Measurements from ENCODE around the gene AHCYL2. TPM values are rescaled to one million over a fixed set of nuclear protein-coding genes. Genes with fewer than 3 reads are reported as not detected.

AHCYL2 gene
- total RNA-seq, 1 experiment from 2014 or later = 54.6 TPM

GRCh38 chr7:129225206-129225930 lies 538 bp downstream of the AHCYL2 start:
- TF ChIP-seq CTCF (IDR thresholded peaks at IDR 0.05; ENCODE audit: unreplicated experiment) = no peak
- Mint-ChIP-seq H3K9me3 (ENCODE audit: low read depth, unreplicated experiment) (no peaks in the 10 kb centered on the region), H3K4me1 (ENCODE audit: low read depth, unreplicated experiment) (peaks cover 10% of the 10 kb centered on the region), H3K27me3 (ENCODE audit: unreplicated experiment) (no peaks in the 10 kb centered on the region), H3K27ac (ENCODE audit: unreplicated experiment) (peak overlapping the region; percentile 95), H3K4me3 (ENCODE audit: low read depth, unreplicated experiment) (peak overlapping the region; percentile 84), H3K36me3 (ENCODE audit: insufficient read depth, unreplicated experiment) (peaks cover 22% of the 10 kb centered on the region)
- peak; percentile 49 for DNase-seq
- CTCF ChIA-PET = interaction anchor here (0.6 to 1.5 kb wide), 5 partner anchors 29 to 214 kb away, joined by 3 to 7 read pairs (median 6); no protein-coding TSS in a partner anchor
- intact Hi-C loops (cut with micrococcal nuclease; ENCODE audit: unreplicated experiment) = loop anchor here (2.0 to 10.0 kb wide), 2 partner anchors 45 to 139 kb away; no protein-coding TSS in a partner anchor
- no TSS peak for BruUV-seq (replicated peaks)

- no peak for DNase-seq
- intact Hi-C loops (cut with micrococcal nuclease; ENCODE audit: unreplicated experiment) = loop anchor here (2.0 to 10.0 kb wide), 2 partner anchors 45 to 139 kb away; no protein-coding TSS in a partner anchor
- peaks cover 10% of the 10 kb centered on the region for H3K4me1 Mint-ChIP-seq (ENCODE audit: low read depth, unreplicated experiment)
- TSS peak; percentile 58 for BruUV-seq (replicated peaks)
- CTCF ChIA-PET = no interaction called here
- TF ChIP-seq CTCF (IDR thresholded peaks at IDR 0.05; ENCODE audit: unreplicated experiment) = no peak
- H3K4me3 Mint-ChIP-seq (ENCODE audit: low read depth, unreplicated experiment) = peak overlapping the region; percentile 84
- H3K27me3 Mint-ChIP-seq (ENCODE audit: unreplicated experiment) = no peaks in the 10 kb centered on the region
- peak overlapping the region; percentile 95 for H3K27ac Mint-ChIP-seq (ENCODE audit: unreplicated experiment)
- H3K9me3 Mint-ChIP-seq (ENCODE audit: low read depth, unreplicated experiment) = no peaks in the 10 kb centered on the region
- H3K36me3 Mint-ChIP-seq (ENCODE audit: insufficient read depth, unreplicated experiment) = peaks cover 22% of the 10 kb centered on the region
These were observed 1.2 kb downstream of the AHCYL2 start for GRCh38 chr7:129225931-129226572.

GRCh38 chr7:129227646-129228578 lies 3.1 kb downstream of the AHCYL2 start:
- no peak overlapping the region for H3K27ac Mint-ChIP-seq (ENCODE audit: unreplicated experiment)
- no peak for DNase-seq
- no TSS peak for BruUV-seq (replicated peaks)
- no peaks in the 10 kb centered on the region for H3K9me3 Mint-ChIP-seq (ENCODE audit: low read depth, unreplicated experiment)
- peaks cover 10% of the 10 kb centered on the region for H3K4me1 Mint-ChIP-seq (ENCODE audit: low read depth, unreplicated experiment)
- CTCF ChIA-PET = interaction anchor here (0.7 kb wide), 2 partner anchors 20 to 144 kb away, joined by 3 to 5 read pairs; no protein-coding TSS in a partner anchor
- intact Hi-C loops (cut with micrococcal nuclease; ENCODE audit: unreplicated experiment) = loop anchor here (10.0 kb wide), 1 partner anchor 137 kb away; no protein-coding TSS in a partner anchor
- peaks cover 22% of the 10 kb centered on the region for H3K36me3 Mint-ChIP-seq (ENCODE audit: insufficient read depth, unreplicated experiment)
- no peak overlapping the region for H3K4me3 Mint-ChIP-seq (ENCODE audit: low read depth, unreplicated experiment)
- TF ChIP-seq CTCF (IDR thresholded peaks at IDR 0.05; ENCODE audit: unreplicated experiment) = no peak
- no peaks in the 10 kb centered on the region for H3K27me3 Mint-ChIP-seq (ENCODE audit: unreplicated experiment)

- H3K4me1 Mint-ChIP-seq (ENCODE audit: low read depth, unreplicated experiment) = peaks cover 10% of the 10 kb centered on the region
- H3K27ac Mint-ChIP-seq (ENCODE audit: unreplicated experiment) = no peak overlapping the region
- no peaks in the 10 kb centered on the region for H3K9me3 Mint-ChIP-seq (ENCODE audit: low read depth, unreplicated experiment)
- peaks cover 22% of the 10 kb centered on the region for H3K36me3 Mint-ChIP-seq (ENCODE audit: insufficient read depth, unreplicated experiment)
- no peak for DNase-seq
- H3K4me3 Mint-ChIP-seq (ENCODE audit: low read depth, unreplicated experiment) = no peak overlapping the region
- intact Hi-C loops (cut with micrococcal nuclease; ENCODE audit: unreplicated experiment) = loop anchor here (10.0 kb wide), 1 partner anchor 136 kb away; no protein-coding TSS in a partner anchor
- no peak for TF ChIP-seq CTCF (IDR thresholded peaks at IDR 0.05; ENCODE audit: unreplicated experiment)
- H3K27me3 Mint-ChIP-seq (ENCODE audit: unreplicated experiment) = no peaks in the 10 kb centered on the region
- CTCF ChIA-PET = interaction anchor here (0.7 kb wide), 1 partner anchor 145 kb away, joined by 5 read pairs; no protein-coding TSS in a partner anchor
- no TSS peak for BruUV-seq (replicated peaks)
These were observed 3.8 kb downstream of the AHCYL2 start for GRCh38 chr7:129228633-129229032.

Data from Calu3 (cell line).